ENCODE results near the gene ANXA1. TPM values are rescaled to one million over a fixed set of nuclear protein-coding genes. Genes with fewer than 3 reads are reported as not detected.
"Not testable (repeated sequence)": the region's sequence is repeated elsewhere in the genome, so short reads cannot be mapped to it uniquely, and the experiment has no call there.

Gene ANXA1
- total RNA-seq, 2 donors from 2014 or later: 0.82 to 8.9 TPM

- H3K4me1 Mint-ChIP-seq: peaks cover 11% of the 10 kb centered on the region
- H3K9me3 Mint-ChIP-seq: peaks cover 19% of the 10 kb centered on the region
- no peak overlapping the region for H3K4me3 ChIP-seq (ENCODE audit: low read length)
- no peaks in the 10 kb centered on the region for H3K27me3 ChIP-seq (ENCODE audit: control insufficient read depth, insufficient read depth, low read length, poor library complexity, severe bottlenecking)
- peaks cover 18% of the 10 kb centered on the region for H3K9me3 ChIP-seq (ENCODE audit: control insufficient read depth, low read length)
- H3K36me3 Mint-ChIP-seq (ENCODE audit: low read depth): no peaks in the 10 kb centered on the region
- no peak overlapping the region for H3K27ac Mint-ChIP-seq
- no peak for DNase-seq
- no peak overlapping the region for H3K4me3 Mint-ChIP-seq
- no peak overlapping the region for H3K27ac ChIP-seq (ENCODE audit: low read depth, low read length)
- H3K9ac ChIP-seq (ENCODE audit: extremely low read depth, low read length, poor library complexity, severe bottlenecking): no peak overlapping the region
- H3K27me3 Mint-ChIP-seq (ENCODE audit: insufficient read depth): no peaks in the 10 kb centered on the region
- TF ChIP-seq CTCF (conservative IDR thresholded peaks at IDR 0.05): no peak
- H3K36me3 ChIP-seq (ENCODE audit: control insufficient read depth, insufficient read depth, low read length): no peaks in the 10 kb centered on the region
- H3K4me1 ChIP-seq (ENCODE audit: control insufficient read depth, insufficient read depth, low read length): no peaks in the 10 kb centered on the region
These were observed 31.8 kb downstream of the ANXA1 start for GRCh38 chr9:73183428-73183827.

GRCh38 chr9:73183917-73184861 lies 32.5 kb downstream of the ANXA1 start:
- WGBS, 2 experiments (ENCODE audit: insufficient coverage in 1 of 2, insufficient read length in 1 of 2): 61 to 75% methylated on average over 2 to 3 of the region's 3 CpGs
- peaks cover 24% of the 10 kb centered on the region for H3K9me3 ChIP-seq (ENCODE audit: control insufficient read depth, low read length)
- no peak for DNase-seq
- peak overlapping the region; percentile 26 for H3K27ac Mint-ChIP-seq
- H3K4me3 Mint-ChIP-seq: no peak overlapping the region
- H3K9me3 Mint-ChIP-seq: peaks cover 21% of the 10 kb centered on the region
- no peaks in the 10 kb centered on the region for H3K27me3 ChIP-seq (ENCODE audit: control insufficient read depth, insufficient read depth, low read length, poor library complexity, severe bottlenecking)
- no peaks in the 10 kb centered on the region for H3K36me3 Mint-ChIP-seq (ENCODE audit: low read depth)
- TF ChIP-seq CTCF (conservative IDR thresholded peaks at IDR 0.05): peak; percentile 84
- no peak overlapping the region for H3K27ac ChIP-seq (ENCODE audit: low read depth, low read length)
- peaks cover 11% of the 10 kb centered on the region for H3K4me1 Mint-ChIP-seq
- H3K36me3 ChIP-seq (ENCODE audit: control insufficient read depth, insufficient read depth, low read length): no peaks in the 10 kb centered on the region
- H3K4me1 ChIP-seq (ENCODE audit: control insufficient read depth, insufficient read depth, low read length): no peaks in the 10 kb centered on the region
- no peak overlapping the region for H3K9ac ChIP-seq (ENCODE audit: extremely low read depth, low read length, poor library complexity, severe bottlenecking)
- no peak overlapping the region for H3K4me3 ChIP-seq (ENCODE audit: low read length)
- H3K27me3 Mint-ChIP-seq (ENCODE audit: insufficient read depth): no peaks in the 10 kb centered on the region

- H3K9me3 Mint-ChIP-seq: peaks cover 20% of the 10 kb centered on the region
- H3K36me3 ChIP-seq (ENCODE audit: control insufficient read depth, insufficient read depth, low read length); H3K4me3 ChIP-seq (ENCODE audit: low read length); H3K27me3 ChIP-seq (ENCODE audit: control insufficient read depth, insufficient read depth, low read length, poor library complexity, severe bottlenecking); H3K27ac ChIP-seq (ENCODE audit: low read depth, low read length); H3K4me3 Mint-ChIP-seq; DNase-seq; H3K9ac ChIP-seq (ENCODE audit: extremely low read depth, low read length, poor library complexity, severe bottlenecking); H3K4me1 ChIP-seq (ENCODE audit: control insufficient read depth, insufficient read depth, low read length); H3K36me3 Mint-ChIP-seq (ENCODE audit: low read depth); H3K27me3 Mint-ChIP-seq (ENCODE audit: insufficient read depth); H3K27ac Mint-ChIP-seq; H3K4me1 Mint-ChIP-seq: not testable (repeated sequence)
- WGBS, 2 experiments (ENCODE audit: insufficient coverage in 1 of 2, insufficient read length in 1 of 2): no CpG with 5 or more reads among the region's 1 CpG
- H3K9me3 ChIP-seq (ENCODE audit: control insufficient read depth, low read length): peaks cover 18% of the 10 kb centered on the region
These were observed 39.4 kb downstream of the ANXA1 start for GRCh38 chr9:73191109-73191508.

All from endodermal cell (in vitro differentiated cells).